ENCODE measurements around the gene GADD45A. TPM values are rescaled to one million over a fixed set of nuclear protein-coding genes. Genes with fewer than 3 reads are reported as not detected.

The GADD45A gene
- total RNA-seq, 1 experiment from 2014 or later, result 35.4 TPM

DNA sequence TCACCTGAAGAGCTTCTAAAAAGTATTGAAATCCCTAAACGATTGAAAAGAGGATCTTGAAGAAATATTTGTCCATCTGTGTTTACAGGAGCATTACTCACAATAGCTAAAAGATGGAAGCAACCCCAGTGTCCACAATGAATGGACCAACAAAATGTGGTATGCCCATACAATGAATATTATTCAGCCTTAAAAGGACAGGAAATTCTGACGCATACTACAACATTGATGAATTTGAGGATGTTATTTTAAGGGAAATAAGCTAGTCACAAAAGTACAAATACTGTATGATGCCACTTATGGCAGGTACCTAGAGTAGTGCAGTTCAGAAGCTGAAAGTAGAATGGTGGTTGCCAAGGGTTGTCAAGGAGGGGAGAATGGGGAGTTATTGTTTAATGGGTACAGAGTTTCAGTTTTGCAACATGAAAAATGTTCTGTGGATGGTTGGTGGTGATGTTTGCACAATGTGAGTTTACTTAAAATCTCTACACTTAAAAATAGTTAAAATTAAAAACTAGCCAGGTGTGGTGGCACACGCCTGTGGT, 37.1 kb upstream of the GADD45A start:
- Mint-ChIP-seq H3K27me3 (ENCODE audit: unreplicated experiment) (no peaks in the 10 kb centered on the region), H3K4me1 (ENCODE audit: low read depth, unreplicated experiment) (no peaks in the 10 kb centered on the region), H3K36me3 (ENCODE audit: insufficient read depth, unreplicated experiment) (no peaks in the 10 kb centered on the region), H3K9me3 (ENCODE audit: low read depth, unreplicated experiment) (no peaks in the 10 kb centered on the region), H3K27ac (ENCODE audit: unreplicated experiment) (no peak overlapping the region), H3K4me3 (ENCODE audit: low read depth, unreplicated experiment) (no peak overlapping the region)
- CTCF ChIA-PET, result no interaction called here
- no peak for TF ChIP-seq CTCF (IDR thresholded peaks at IDR 0.05; ENCODE audit: unreplicated experiment)
- intact Hi-C loops (cut with micrococcal nuclease; ENCODE audit: unreplicated experiment), result no loop called here
- BruUV-seq (replicated peaks), result no TSS peak
- DNase-seq, result no peak

DNA sequence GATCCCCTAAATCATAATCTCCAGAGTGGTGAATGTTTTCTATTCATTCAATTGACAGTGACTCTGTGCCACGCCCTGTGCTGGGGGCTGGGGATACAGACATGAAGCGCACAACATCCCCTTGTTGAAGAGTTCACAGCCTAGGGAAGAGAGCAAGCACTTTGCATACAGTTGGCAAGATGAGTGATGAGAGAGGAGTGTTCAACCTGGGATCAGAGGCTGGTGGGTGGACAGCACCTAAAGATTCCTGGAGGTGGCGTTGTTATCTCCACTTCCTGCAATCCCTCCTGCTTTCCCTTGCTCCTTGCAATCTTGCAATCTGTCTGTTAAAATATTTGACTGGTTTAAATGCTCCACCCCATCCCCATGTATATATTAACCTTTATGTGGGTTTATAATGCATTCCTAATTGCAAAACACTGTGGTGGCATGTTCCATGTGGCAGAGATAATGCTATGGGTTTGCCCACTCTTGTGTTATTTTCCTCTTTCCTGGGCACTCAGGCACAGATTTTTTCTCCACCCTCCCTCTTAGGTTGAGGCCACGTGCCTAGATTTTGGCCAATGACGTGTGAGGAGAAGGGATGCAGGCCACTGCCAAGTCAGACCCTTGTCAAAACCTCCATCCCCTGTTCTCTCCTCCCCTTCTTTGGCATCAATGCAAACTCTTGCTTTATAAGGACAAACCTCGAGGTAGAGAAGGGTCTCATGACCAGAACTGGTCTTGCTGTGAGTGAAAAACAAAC, 36.2 kb upstream of the GADD45A start:
- TF ChIP-seq CTCF (IDR thresholded peaks at IDR 0.05; ENCODE audit: unreplicated experiment), result no peak
- Mint-ChIP-seq H3K36me3 (ENCODE audit: insufficient read depth, unreplicated experiment) (no peaks in the 10 kb centered on the region), H3K4me3 (ENCODE audit: low read depth, unreplicated experiment) (no peak overlapping the region), H3K27me3 (ENCODE audit: unreplicated experiment) (no peaks in the 10 kb centered on the region), H3K4me1 (ENCODE audit: low read depth, unreplicated experiment) (no peaks in the 10 kb centered on the region), H3K9me3 (ENCODE audit: low read depth, unreplicated experiment) (no peaks in the 10 kb centered on the region), H3K27ac (ENCODE audit: unreplicated experiment) (no peak overlapping the region)
- no peak for DNase-seq
- no TSS peak for BruUV-seq (replicated peaks)
- CTCF ChIA-PET, result no interaction called here
- intact Hi-C loops (cut with micrococcal nuclease; ENCODE audit: unreplicated experiment), result no loop called here

DNA sequence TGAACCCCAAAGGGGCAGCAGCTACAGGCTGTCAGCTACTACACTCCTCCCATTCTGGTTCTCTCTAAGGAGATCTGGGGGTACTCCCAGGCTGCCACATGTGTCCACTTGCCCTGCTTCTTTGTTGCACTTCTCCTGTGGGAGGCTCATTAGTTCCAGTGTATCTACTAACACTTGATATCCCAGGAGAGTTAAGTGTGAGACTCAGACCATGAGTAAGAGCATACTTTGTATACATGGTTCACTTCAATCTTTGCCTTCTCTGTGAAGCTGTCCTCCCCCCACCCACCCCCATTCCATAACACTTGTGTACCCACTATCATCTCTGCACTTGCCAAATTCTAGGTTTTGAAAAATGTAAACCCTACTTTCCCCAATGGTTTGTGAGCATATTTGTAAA, 34.9 kb upstream of the GADD45A start:
- DNase-seq, result no peak
- Mint-ChIP-seq H3K27me3 (ENCODE audit: unreplicated experiment) (no peaks in the 10 kb centered on the region), H3K4me1 (ENCODE audit: low read depth, unreplicated experiment) (no peaks in the 10 kb centered on the region), H3K36me3 (ENCODE audit: insufficient read depth, unreplicated experiment) (no peaks in the 10 kb centered on the region), H3K9me3 (ENCODE audit: low read depth, unreplicated experiment) (no peaks in the 10 kb centered on the region), H3K27ac (ENCODE audit: unreplicated experiment) (no peak overlapping the region), H3K4me3 (ENCODE audit: low read depth, unreplicated experiment) (no peak overlapping the region)
- CTCF ChIA-PET, result no interaction called here
- intact Hi-C loops (cut with micrococcal nuclease; ENCODE audit: unreplicated experiment), result no loop called here
- no TSS peak for BruUV-seq (replicated peaks)
- TF ChIP-seq CTCF (IDR thresholded peaks at IDR 0.05; ENCODE audit: unreplicated experiment), result no peak

DNA sequence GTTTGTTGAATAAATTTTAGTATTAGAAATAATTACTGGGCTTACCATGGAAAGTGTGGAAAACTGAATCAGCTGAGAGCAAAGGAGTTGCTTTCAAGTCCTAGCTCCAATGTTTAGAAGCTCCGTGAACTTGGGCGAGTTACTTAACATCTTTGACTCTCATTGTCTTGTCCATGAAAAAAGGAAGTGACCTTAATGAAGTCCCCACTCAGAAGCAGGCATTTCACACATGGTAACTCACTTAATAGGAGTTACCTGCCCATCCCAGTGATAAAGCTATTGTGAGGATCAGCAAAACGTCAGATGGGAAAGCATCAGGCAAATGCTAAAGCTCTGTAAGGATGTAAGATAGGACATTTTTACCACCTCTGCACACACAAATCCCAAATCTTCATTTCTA, 34.0 kb upstream of the GADD45A start:
- Mint-ChIP-seq H3K27ac (ENCODE audit: unreplicated experiment) (no peak overlapping the region), H3K27me3 (ENCODE audit: unreplicated experiment) (no peaks in the 10 kb centered on the region), H3K9me3 (ENCODE audit: low read depth, unreplicated experiment) (no peaks in the 10 kb centered on the region), H3K4me1 (ENCODE audit: low read depth, unreplicated experiment) (no peaks in the 10 kb centered on the region), H3K4me3 (ENCODE audit: low read depth, unreplicated experiment) (no peak overlapping the region), H3K36me3 (ENCODE audit: insufficient read depth, unreplicated experiment) (no peaks in the 10 kb centered on the region)
- BruUV-seq (replicated peaks), result no TSS peak
- DNase-seq, result no peak
- TF ChIP-seq CTCF (IDR thresholded peaks at IDR 0.05; ENCODE audit: unreplicated experiment), result no peak
- intact Hi-C loops (cut with micrococcal nuclease; ENCODE audit: unreplicated experiment), result no loop called here
- CTCF ChIA-PET, result interaction anchor here (0.5 to 0.7 kb wide), 2 partner anchors 82 to 562 kb away, joined by 3 to 4 read pairs; no protein-coding TSS in a partner anchor

All from Calu3 (cell line).